PC-9 (cell line): ENCODE measurements around the gene SMPD1. TPM values are rescaled to one million over a fixed set of nuclear protein-coding genes. Genes with fewer than 3 reads are reported as not detected.
A peak's percentile ranks its signal among the peaks of the same experiment; 100 is the strongest.

Experiments
- BruUV-seq: library from RNA; stranded (reverse); fragments of 400-500 nt; replicated peaks from 2 replicates; lab custom pipeline; 2021; lab: Mats Ljungman, UMichigan
- CTCF ChIA-PET: fragments of 300-600 bp; sonication (Branson Sonifier 250); formaldehyde crosslinking; loops from one replicate; lab custom pipeline; 2022; ENCODE audit warnings: antibody characterized with exemption; lab: Charles Lee
- POLR2A ChIA-PET: fragments of 300-600 bp; sonication (Branson Sonifier 250); formaldehyde crosslinking; loops from one replicate; lab custom pipeline; 2022; ENCODE audit warnings: antibody characterized with exemption; ENCODE audit not compliant: unreplicated experiment; lab: Charles Lee
- DNase-seq, 2 experiments: peaks; one replicate each; pipeline versions ENCODE4 v3.0.0 to v3.0.0-alpha.2; 2015 to 2022; ENCODE audit warnings: mixed read lengths in 1 of 2
- H2AFZ ChIP-seq: fragments of 200-600 bp; sonication (generic); 2 replicates; pipeline ENCODE4 v1.8.1; 2017; ENCODE audit warnings: antibody characterized with exemption
- H3F3A ChIP-seq: fragments of 200-600 bp; sonication (generic); 2 replicates; pipeline ENCODE4 v1.8.1; 2017; ENCODE audit warnings: antibody characterized with exemption, mild to moderate bottlenecking, low read depth; ENCODE audit not compliant: insufficient read depth
- H3K27ac ChIP-seq: fragments of 200-600 bp; sonication (generic); 2 replicates; pipeline ENCODE4 v1.6.1; 2016; ENCODE audit warnings: mixed run types
- H3K27me3 ChIP-seq: fragments of 200-600 bp; sonication (generic); 2 replicates; pipeline ENCODE4 v1.6.1; 2016; ENCODE audit warnings: low read depth, mixed run types; ENCODE audit not compliant: insufficient read depth
- H3K36me3 ChIP-seq: fragments of 200-600 bp; sonication (generic); 2 replicates; pipeline ENCODE4 v1.6.1; 2016; ENCODE audit warnings: low read depth, mixed run types
- H3K4me1 ChIP-seq: fragments of 200-600 bp; sonication (generic); replicated peaks from 2 replicates; pipeline ENCODE4 v1.6.1; 2016; ENCODE audit warnings: mixed run types; ENCODE audit not compliant: insufficient read depth
- H3K4me2 ChIP-seq: fragments of 200-600 bp; sonication (generic); 2 replicates; pipeline ENCODE4 v1.6.1; 2017; ENCODE audit warnings: mixed run types
- H3K4me3 ChIP-seq: fragments of 200-600 bp; sonication (generic); 2 replicates; pipeline ENCODE4 v1.6.1; 2016; ENCODE audit warnings: mixed run types
- H3K79me2 ChIP-seq: fragments of 200-600 bp; sonication (generic); 2 replicates; pipeline ENCODE4 v1.6.1; 2017; ENCODE audit warnings: low read depth, mixed run types
- H3K9me2 ChIP-seq: fragments of 200-600 bp; sonication (generic); 2 replicates; pipeline ENCODE4 v1.8.1; 2017; ENCODE audit warnings: mild to moderate bottlenecking; ENCODE audit not compliant: insufficient read depth
- H3K9me3 ChIP-seq: fragments of 200-600 bp; sonication (generic); 2 replicates; pipeline ENCODE4 v1.8.1; 2016; ENCODE audit warnings: low read depth; ENCODE audit not compliant: insufficient read depth
- H4K20me1 ChIP-seq: fragments of 200-600 bp; sonication (generic); 2 replicates; pipeline ENCODE4 v1.8.1; 2017; ENCODE audit not compliant: insufficient read depth
- EZH2 ChIP-seq: fragments of 200-600 bp; sonication (generic); IDR thresholded peaks from 2 replicates; pipeline ENCODE4 v1.8.0; 2017; ENCODE audit warnings: antibody characterized with exemption, low read depth
- intact Hi-C: fragments of 100-400 bp; cut with micrococcal nuclease; formaldehyde crosslinking; loops from one replicate; pipeline ENCODE4 v1.10.0; 2022; ENCODE audit not compliant: unreplicated experiment
- total RNA-seq: library from RNA; stranded (reverse); gene quantifications from 2 replicates; pipeline ENCODE4 v1.2.3, GENCODE V29; 2021
- TF ChIP-seq, protein P1 (sequence below): fragments of 200-600 bp; sonication (generic); conservative IDR thresholded peaks from 2 replicates; pipeline ENCODE4 v1.6.1; 2017; ENCODE audit warnings: mixed run types, antibody characterized with exemption, mild to moderate bottlenecking, moderate library complexity

SMPD1 gene
- total RNA-seq, 1 experiment from 2014 or later, result 7.2 TPM

DNA sequence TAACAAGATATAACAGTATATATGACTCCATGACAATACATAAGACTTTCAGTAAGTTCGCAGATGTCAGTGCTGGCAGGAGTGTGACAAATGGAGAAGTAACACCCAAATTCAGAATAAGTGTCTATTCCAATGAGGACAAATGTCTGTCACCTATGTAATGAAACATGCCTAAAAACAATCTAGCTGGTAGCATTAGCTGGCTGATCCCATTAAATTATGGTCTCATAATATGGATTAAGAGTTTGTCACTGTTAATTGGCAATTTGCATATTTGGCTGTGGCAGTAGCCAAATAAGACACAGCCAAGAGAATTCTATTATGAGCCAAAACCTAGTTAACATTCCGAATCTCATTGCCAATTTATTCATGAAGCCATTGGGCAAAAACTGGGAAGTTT lies 39.8 kb upstream of the SMPD1 start:
- H3K79me2 ChIP-seq, result no peaks in the 10 kb centered on the region
- BruUV-seq, result no TSS peak
- no peak overlapping the region for H2AFZ ChIP-seq
- DNase-seq, result no peak
- H3K36me3 ChIP-seq, result no peaks in the 10 kb centered on the region
- H3K27me3 ChIP-seq, result no peaks in the 10 kb centered on the region
- CTCF ChIA-PET, result no interaction called here
- H3K9me2 ChIP-seq, result no peaks in the 10 kb centered on the region
- intact Hi-C loops, result loop anchor here (5.0 to 10.0 kb wide), 2 partner anchors 68 to 1226 kb away; no protein-coding TSS in a partner anchor
- no peaks in the 10 kb centered on the region for H3F3A ChIP-seq
- no peak overlapping the region for H3K4me3 ChIP-seq
- POLR2A ChIA-PET, result no interaction called here
- TF ChIP-seq EZH2, result no peak
- TF ChIP-seq, protein P1, sequence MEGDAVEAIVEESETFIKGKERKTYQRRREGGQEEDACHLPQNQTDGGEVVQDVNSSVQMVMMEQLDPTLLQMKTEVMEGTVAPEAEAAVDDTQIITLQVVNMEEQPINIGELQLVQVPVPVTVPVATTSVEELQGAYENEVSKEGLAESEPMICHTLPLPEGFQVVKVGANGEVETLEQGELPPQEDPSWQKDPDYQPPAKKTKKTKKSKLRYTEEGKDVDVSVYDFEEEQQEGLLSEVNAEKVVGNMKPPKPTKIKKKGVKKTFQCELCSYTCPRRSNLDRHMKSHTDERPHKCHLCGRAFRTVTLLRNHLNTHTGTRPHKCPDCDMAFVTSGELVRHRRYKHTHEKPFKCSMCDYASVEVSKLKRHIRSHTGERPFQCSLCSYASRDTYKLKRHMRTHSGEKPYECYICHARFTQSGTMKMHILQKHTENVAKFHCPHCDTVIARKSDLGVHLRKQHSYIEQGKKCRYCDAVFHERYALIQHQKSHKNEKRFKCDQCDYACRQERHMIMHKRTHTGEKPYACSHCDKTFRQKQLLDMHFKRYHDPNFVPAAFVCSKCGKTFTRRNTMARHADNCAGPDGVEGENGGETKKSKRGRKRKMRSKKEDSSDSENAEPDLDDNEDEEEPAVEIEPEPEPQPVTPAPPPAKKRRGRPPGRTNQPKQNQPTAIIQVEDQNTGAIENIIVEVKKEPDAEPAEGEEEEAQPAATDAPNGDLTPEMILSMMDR, result no peak
- H4K20me1 ChIP-seq, result no peaks in the 10 kb centered on the region
- H3K9me3 ChIP-seq, result no peaks in the 10 kb centered on the region
- H3K4me1 ChIP-seq, result no peaks in the 10 kb centered on the region
- H3K4me2 ChIP-seq, result no peak overlapping the region
- H3K27ac ChIP-seq, result no peak overlapping the region

DNA sequence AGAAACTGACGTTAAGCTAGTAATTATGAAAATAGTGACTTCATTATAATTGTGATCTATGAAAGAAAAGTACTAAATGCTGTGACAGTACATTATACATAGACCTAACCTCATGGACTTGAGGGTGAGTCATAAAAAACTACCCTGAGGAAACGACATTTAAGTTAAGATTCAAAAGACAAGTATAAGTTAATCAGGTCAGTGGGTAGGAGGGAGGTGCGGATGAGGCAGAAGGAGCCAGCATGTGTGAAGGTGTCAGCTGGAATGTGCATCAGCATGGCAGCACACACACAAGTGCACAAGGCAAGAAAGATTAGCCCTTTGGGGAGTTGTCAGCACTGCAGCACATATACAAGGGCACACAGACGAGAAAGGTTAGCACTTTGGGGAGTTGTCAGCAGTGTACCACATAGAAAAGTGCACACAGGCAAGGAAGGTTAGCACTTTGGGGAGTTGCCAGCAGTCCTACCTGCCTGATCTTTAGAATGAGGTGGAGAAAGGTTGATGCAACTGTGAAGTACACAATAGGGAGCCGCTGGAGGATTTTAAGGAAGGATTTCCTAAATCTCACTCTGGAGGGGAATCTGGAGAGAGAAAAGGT lies 38.4 kb upstream of the SMPD1 start:
- Histone ChIP-seq H3K4me2 (no peak overlapping the region), H3K79me2 (no peaks in the 10 kb centered on the region), H3K27ac (no peak overlapping the region), H3F3A (no peaks in the 10 kb centered on the region), H3K4me3 (no peak overlapping the region), H4K20me1 (no peaks in the 10 kb centered on the region), H3K36me3 (no peaks in the 10 kb centered on the region), H3K4me1 (no peaks in the 10 kb centered on the region), H3K9me2 (no peaks in the 10 kb centered on the region), H2AFZ (no peak overlapping the region), H3K27me3 (no peaks in the 10 kb centered on the region), H3K9me3 (no peaks in the 10 kb centered on the region)
- DNase-seq, result no peak
- TF ChIP-seq EZH2, result no peak
- TF ChIP-seq, protein P1, result no peak
- no TSS peak for BruUV-seq
- intact Hi-C loops, result loop anchor here (5.0 to 10.0 kb wide), 2 partner anchors 70 to 1227 kb away; no protein-coding TSS in a partner anchor
- ChIA-PET POLR2A (no interaction called here), CTCF (no interaction called here)

DNA sequence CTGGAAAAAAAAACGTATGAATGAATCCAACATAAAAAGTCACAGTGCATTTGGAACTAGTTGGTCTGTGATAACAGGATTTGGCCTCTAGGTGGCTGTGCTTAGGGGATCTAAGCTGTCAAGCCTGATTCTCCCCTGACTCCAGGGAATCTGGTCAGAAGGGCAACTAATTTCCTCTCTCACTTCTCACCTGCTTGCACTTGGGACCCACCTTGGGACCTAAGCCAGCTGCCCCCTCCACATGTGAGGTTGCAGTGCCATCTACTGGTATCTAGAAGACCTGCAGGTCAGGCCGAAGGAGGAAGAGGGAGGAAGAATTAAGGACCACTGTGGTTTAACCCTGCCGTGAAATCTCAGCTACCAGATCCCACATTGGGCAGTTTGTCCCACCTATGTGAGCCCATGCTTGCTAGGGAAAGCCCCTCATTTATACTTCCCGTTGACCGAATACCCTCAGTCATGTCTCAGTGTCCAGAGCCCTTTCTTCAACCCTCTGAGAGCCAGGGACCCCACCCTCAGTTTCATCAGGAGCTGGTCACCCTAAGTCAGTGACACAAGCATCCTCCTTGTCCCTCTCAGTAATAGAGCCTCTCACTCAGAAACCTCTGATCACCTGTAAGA lies 36.8 kb upstream of the SMPD1 start:
- Histone ChIP-seq H3K79me2 (no peaks in the 10 kb centered on the region), H3K4me1 (no peaks in the 10 kb centered on the region), H3F3A (no peaks in the 10 kb centered on the region), H3K27me3 (no peaks in the 10 kb centered on the region), H3K27ac (no peak overlapping the region), H3K4me3 (no peak overlapping the region), H4K20me1 (no peaks in the 10 kb centered on the region), H2AFZ (no peak overlapping the region), H3K9me3 (no peaks in the 10 kb centered on the region), H3K9me2 (no peaks in the 10 kb centered on the region), H3K4me2 (no peak overlapping the region), H3K36me3 (no peaks in the 10 kb centered on the region)
- BruUV-seq, result no TSS peak
- CTCF ChIA-PET, result interaction anchor here (0.6 to 0.8 kb wide), 3 partner anchors 37 to 686 kb away, joined by 3 read pairs; no protein-coding TSS in a partner anchor
- POLR2A ChIA-PET, result no interaction called here
- TF ChIP-seq, protein P1, result peak; percentile 83
- TF ChIP-seq EZH2, result no peak
- intact Hi-C loops, result loop anchor here (1.0 to 10.0 kb wide), 3 partner anchors 71 to 1229 kb away; no protein-coding TSS in a partner anchor
- peak; percentile 59 to 67 for DNase-seq
